Measurements from ENCODE around the gene BRSK2. TPM values are rescaled to one million over a fixed set of nuclear protein-coding genes. Genes with fewer than 3 reads are reported as not detected.

The BRSK2 gene
- total RNA-seq, 1 donor from 2014 or later: 0.75 TPM

GRCh38 chr11:1387521-1387920, 2.2 kb upstream of the BRSK2 start:
- Histone ChIP-seq H3K36me3 (ENCODE audit: control insufficient read depth, insufficient read depth, low read length) (no peaks in the 10 kb centered on the region), H3K27me3 (ENCODE audit: control insufficient read depth, insufficient read depth, low read length) (peaks cover 44% of the 10 kb centered on the region), H3K4me3 (ENCODE audit: low read depth, low read length) (no peak overlapping the region)
- no peak for DNase-seq (ENCODE audit: low read depth)
- TF ChIP-seq CTCF (IDR thresholded peaks at IDR 0.05; ENCODE audit: insufficient read depth, low read length, poor library complexity, severe bottlenecking): no peak

- no peak overlapping the region for H3K4me3 ChIP-seq (ENCODE audit: low read depth, low read length)
- peaks cover 45% of the 10 kb centered on the region for H3K27me3 ChIP-seq (ENCODE audit: control insufficient read depth, insufficient read depth, low read length)
- H3K36me3 ChIP-seq (ENCODE audit: control insufficient read depth, insufficient read depth, low read length): no peaks in the 10 kb centered on the region
- DNase-seq (ENCODE audit: low read depth): no peak
- no peak for TF ChIP-seq CTCF (IDR thresholded peaks at IDR 0.05; ENCODE audit: insufficient read depth, low read length, poor library complexity, severe bottlenecking)
These were observed 1.6 kb upstream of the BRSK2 start for GRCh38 chr11:1387961-1388762.

GRCh38 chr11:1388763-1389102, 1.0 kb upstream of the BRSK2 start:
- no peak for DNase-seq (ENCODE audit: low read depth)
- Histone ChIP-seq H3K36me3 (ENCODE audit: control insufficient read depth, insufficient read depth, low read length) (no peaks in the 10 kb centered on the region), H3K27me3 (ENCODE audit: control insufficient read depth, insufficient read depth, low read length) (peaks cover 45% of the 10 kb centered on the region), H3K4me3 (ENCODE audit: low read depth, low read length) (peak overlapping the region; percentile 35)
- TF ChIP-seq CTCF (IDR thresholded peaks at IDR 0.05; ENCODE audit: insufficient read depth, low read length, poor library complexity, severe bottlenecking): no peak

- H3K36me3 ChIP-seq (ENCODE audit: control insufficient read depth, insufficient read depth, low read length): no peaks in the 10 kb centered on the region
- no peak for TF ChIP-seq CTCF (IDR thresholded peaks at IDR 0.05; ENCODE audit: insufficient read depth, low read length, poor library complexity, severe bottlenecking)
- peaks cover 45% of the 10 kb centered on the region for H3K27me3 ChIP-seq (ENCODE audit: control insufficient read depth, insufficient read depth, low read length)
- DNase-seq (ENCODE audit: low read depth): peak; percentile 59
- peak overlapping the region; percentile 35 for H3K4me3 ChIP-seq (ENCODE audit: low read depth, low read length)
These were observed 417 bp upstream of the BRSK2 start for GRCh38 chr11:1389103-1389931.

GRCh38 chr11:1390569-1391164, 933 bp downstream of the BRSK2 start:
- Histone ChIP-seq H3K4me3 (ENCODE audit: low read depth, low read length) (no peak overlapping the region), H3K36me3 (ENCODE audit: control insufficient read depth, insufficient read depth, low read length) (no peaks in the 10 kb centered on the region), H3K27me3 (ENCODE audit: control insufficient read depth, insufficient read depth, low read length) (peaks cover 45% of the 10 kb centered on the region)
- DNase-seq (ENCODE audit: low read depth): no peak
- TF ChIP-seq CTCF (IDR thresholded peaks at IDR 0.05; ENCODE audit: insufficient read depth, low read length, poor library complexity, severe bottlenecking): no peak
